ENCODE data around the gene MYL4. TPM values are rescaled to one million over a fixed set of nuclear protein-coding genes. Genes with fewer than 3 reads are reported as not detected.

MYL4 gene
- total RNA-seq, 1 experiment from 2014 or later, result 0.49 TPM

GRCh38 chr17:47205419-47205963 is 3.7 kb upstream of the MYL4 start:
- in situ Hi-C loops (cut with HindIII; ENCODE audit: low pct_unique_long_range_greater_than_20kb, low sequenced_read_pairs), result no loop called here
- DNase-seq (ENCODE audit: low read depth, low spot score) (no peak), ATAC-seq (peak; percentile 81)
- ChIA-PET CTCF (no interaction called here), POLR2A (interaction anchor here (0.6 to 0.7 kb wide), 2 partner anchors 11 to 79 kb away, joined by 3 to 8 read pairs; no protein-coding TSS in a partner anchor)
- intact Hi-C loops (cut with micrococcal nuclease; ENCODE audit: unreplicated experiment), result no loop called here
- no peaks in the 10 kb centered on the region for H3K9me3 ChIP-seq (ENCODE audit: control insufficient read depth, insufficient read depth, low read depth, low read length)
- H3K4me1 ChIP-seq (ENCODE audit: control insufficient read depth, insufficient read depth, low read length), result no peaks in the 10 kb centered on the region
- TF ChIP-seq, protein P1, sequence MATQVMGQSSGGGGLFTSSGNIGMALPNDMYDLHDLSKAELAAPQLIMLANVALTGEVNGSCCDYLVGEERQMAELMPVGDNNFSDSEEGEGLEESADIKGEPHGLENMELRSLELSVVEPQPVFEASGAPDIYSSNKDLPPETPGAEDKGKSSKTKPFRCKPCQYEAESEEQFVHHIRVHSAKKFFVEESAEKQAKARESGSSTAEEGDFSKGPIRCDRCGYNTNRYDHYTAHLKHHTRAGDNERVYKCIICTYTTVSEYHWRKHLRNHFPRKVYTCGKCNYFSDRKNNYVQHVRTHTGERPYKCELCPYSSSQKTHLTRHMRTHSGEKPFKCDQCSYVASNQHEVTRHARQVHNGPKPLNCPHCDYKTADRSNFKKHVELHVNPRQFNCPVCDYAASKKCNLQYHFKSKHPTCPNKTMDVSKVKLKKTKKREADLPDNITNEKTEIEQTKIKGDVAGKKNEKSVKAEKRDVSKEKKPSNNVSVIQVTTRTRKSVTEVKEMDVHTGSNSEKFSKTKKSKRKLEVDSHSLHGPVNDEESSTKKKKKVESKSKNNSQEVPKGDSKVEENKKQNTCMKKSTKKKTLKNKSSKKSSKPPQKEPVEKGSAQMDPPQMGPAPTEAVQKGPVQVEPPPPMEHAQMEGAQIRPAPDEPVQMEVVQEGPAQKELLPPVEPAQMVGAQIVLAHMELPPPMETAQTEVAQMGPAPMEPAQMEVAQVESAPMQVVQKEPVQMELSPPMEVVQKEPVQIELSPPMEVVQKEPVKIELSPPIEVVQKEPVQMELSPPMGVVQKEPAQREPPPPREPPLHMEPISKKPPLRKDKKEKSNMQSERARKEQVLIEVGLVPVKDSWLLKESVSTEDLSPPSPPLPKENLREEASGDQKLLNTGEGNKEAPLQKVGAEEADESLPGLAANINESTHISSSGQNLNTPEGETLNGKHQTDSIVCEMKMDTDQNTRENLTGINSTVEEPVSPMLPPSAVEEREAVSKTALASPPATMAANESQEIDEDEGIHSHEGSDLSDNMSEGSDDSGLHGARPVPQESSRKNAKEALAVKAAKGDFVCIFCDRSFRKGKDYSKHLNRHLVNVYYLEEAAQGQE (IDR thresholded peaks at IDR 0.05; ENCODE audit: insufficient read depth in 1 of 2, low read depth in 2 of 2, low read length in 1 of 2), result no peak
- TF ChIP-seq TCF7L2 (IDR thresholded peaks at IDR 0.05; ENCODE audit: low read depth, low read length) (no peak), POLR2AphosphoS5 (IDR thresholded peaks at IDR 0.05; ENCODE audit: low read depth, low read length) (no peak), SIN3A (IDR thresholded peaks at IDR 0.05; ENCODE audit: borderline replicate concordance, insufficient read depth, low read depth, low read length) (no peak)
- TF ChIP-seq, protein P2, sequence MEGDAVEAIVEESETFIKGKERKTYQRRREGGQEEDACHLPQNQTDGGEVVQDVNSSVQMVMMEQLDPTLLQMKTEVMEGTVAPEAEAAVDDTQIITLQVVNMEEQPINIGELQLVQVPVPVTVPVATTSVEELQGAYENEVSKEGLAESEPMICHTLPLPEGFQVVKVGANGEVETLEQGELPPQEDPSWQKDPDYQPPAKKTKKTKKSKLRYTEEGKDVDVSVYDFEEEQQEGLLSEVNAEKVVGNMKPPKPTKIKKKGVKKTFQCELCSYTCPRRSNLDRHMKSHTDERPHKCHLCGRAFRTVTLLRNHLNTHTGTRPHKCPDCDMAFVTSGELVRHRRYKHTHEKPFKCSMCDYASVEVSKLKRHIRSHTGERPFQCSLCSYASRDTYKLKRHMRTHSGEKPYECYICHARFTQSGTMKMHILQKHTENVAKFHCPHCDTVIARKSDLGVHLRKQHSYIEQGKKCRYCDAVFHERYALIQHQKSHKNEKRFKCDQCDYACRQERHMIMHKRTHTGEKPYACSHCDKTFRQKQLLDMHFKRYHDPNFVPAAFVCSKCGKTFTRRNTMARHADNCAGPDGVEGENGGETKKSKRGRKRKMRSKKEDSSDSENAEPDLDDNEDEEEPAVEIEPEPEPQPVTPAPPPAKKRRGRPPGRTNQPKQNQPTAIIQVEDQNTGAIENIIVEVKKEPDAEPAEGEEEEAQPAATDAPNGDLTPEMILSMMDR (IDR thresholded peaks at IDR 0.05), result no peak
- no peaks in the 10 kb centered on the region for H3K36me3 ChIP-seq (ENCODE audit: control insufficient read depth, insufficient read depth, low read length)
- peak overlapping the region in 1 of 2 experiments; percentile 10; a peak in 2 of 4 replicates for H3K4me3 ChIP-seq (ENCODE audit: low read depth in 2 of 2, low read length in 2 of 2)
- no peaks in the 10 kb centered on the region for H3K27me3 ChIP-seq (ENCODE audit: control insufficient read depth, insufficient read depth, low read length)
- no TSS peak for BruUV-seq (replicated peaks)
- peak overlapping the region; percentile 31; the same call in 1 of the 2 replicates for H3K27ac ChIP-seq (ENCODE audit: low read length)

- no peak overlapping the region for H3K27ac ChIP-seq (ENCODE audit: low read length)
- no peak overlapping the region for H3K4me3 ChIP-seq (ENCODE audit: low read depth in 2 of 2, low read length in 2 of 2)
- H3K27me3 ChIP-seq (ENCODE audit: control insufficient read depth, insufficient read depth, low read length), result no peaks in the 10 kb centered on the region
- H3K9me3 ChIP-seq (ENCODE audit: control insufficient read depth, insufficient read depth, low read depth, low read length), result no peaks in the 10 kb centered on the region
- CTCF ChIA-PET, result interaction anchor here (0.6 kb wide), 1 partner anchor 231 kb away, joined by 3 read pairs; no protein-coding TSS in a partner anchor
- in situ Hi-C loops (cut with HindIII; ENCODE audit: low pct_unique_long_range_greater_than_20kb, low sequenced_read_pairs), result no loop called here
- DNase-seq (ENCODE audit: low read depth, low spot score) (no peak), ATAC-seq (no peak)
- no peaks in the 10 kb centered on the region for H3K36me3 ChIP-seq (ENCODE audit: control insufficient read depth, insufficient read depth, low read length)
- BruUV-seq (replicated peaks), result no TSS peak
- POLR2A ChIA-PET, result interaction anchor here (0.6 kb wide), 1 partner anchor 105 kb away, joined by 6 read pairs; no protein-coding TSS in a partner anchor
- H3K4me1 ChIP-seq (ENCODE audit: control insufficient read depth, insufficient read depth, low read length), result no peaks in the 10 kb centered on the region
- intact Hi-C loops (cut with micrococcal nuclease; ENCODE audit: unreplicated experiment), result no loop called here
- TF ChIP-seq, protein P1 (IDR thresholded peaks at IDR 0.05; ENCODE audit: insufficient read depth in 1 of 2, low read depth in 2 of 2, low read length in 1 of 2), result no peak
- TF ChIP-seq TCF7L2 (IDR thresholded peaks at IDR 0.05; ENCODE audit: low read depth, low read length) (no peak), POLR2AphosphoS5 (IDR thresholded peaks at IDR 0.05; ENCODE audit: low read depth, low read length) (no peak), SIN3A (IDR thresholded peaks at IDR 0.05; ENCODE audit: borderline replicate concordance, insufficient read depth, low read depth, low read length) (no peak)
- TF ChIP-seq, protein P2 (IDR thresholded peaks at IDR 0.05), result no peak
These were observed 1.7 kb upstream of the MYL4 start for GRCh38 chr17:47207143-47208067.
